HG03196 (cell line): Measurements from ENCODE around the gene CHTF18.

Experiments used
- ATAC-seq: cut with Tn5 transposase; IDR thresholded peaks from one replicate; pipeline ENCODE4 v1.9.1; 2021; ENCODE audit not compliant: unreplicated experiment

CHTF18 gene

GRCh38 chr16:843771-844170 is 55.4 kb downstream of the CHTF18 start:
- no peak for ATAC-seq

- ATAC-seq = no peak
Measured at GRCh38 chr16:844638-845350, 56.4 kb downstream of the CHTF18 start.

- ATAC-seq = no peak
Measured at GRCh38 chr16:845351-845745, 56.9 kb downstream of the CHTF18 start.

- ATAC-seq = no peak
Measured at GRCh38 chr16:847151-847550, 58.7 kb downstream of the CHTF18 start.
